Fibroblast of the aortic adventitia (primary cell): ENCODE data around the gene NAGPA. TPM values are rescaled to one million over a fixed set of nuclear protein-coding genes. Genes with fewer than 3 reads are reported as not detected.

Experiments
- DNase-seq: peaks from one replicate; pipeline ENCODE4 v3.0.0-alpha.2; 2010; ENCODE audit warnings: low read depth
- H3K4me3 ChIP-seq: 2 replicates; pipeline ENCODE4 v1.5.1; 2011; ENCODE audit warnings: low read depth, mild to moderate bottlenecking, control low read depth, low read length, moderate library complexity
- CTCF ChIP-seq: IDR thresholded peaks from 2 replicates; pipeline ENCODE4 v1.5.1; 2011; ENCODE audit warnings: mild to moderate bottlenecking, low read length, control low read depth, inconsistent platforms; ENCODE audit not compliant: insufficient read depth
- total RNA-seq: library from RNA; depleted of rRNA; stranded (reverse); fragments of >200 nt; gene quantifications from 2 replicates; pipeline ENCODE4 v1.2.3, GENCODE V29; 2012; ENCODE audit warnings: low replicate concordance

NAGPA gene
- total RNA-seq, 1 donor = 16.8 TPM

GRCh38 chr16:5066511-5066910 lies 32.8 kb upstream of the NAGPA start:
- no peak for TF ChIP-seq CTCF

GRCh38 chr16:5065813-5066212 lies 32.1 kb upstream of the NAGPA start, which contains the start of gene C16orf89:
C16orf89 (minus strand) TSS chr16:5065956; CDS start chr16:5065908, 48 bp downstream.
- H3K4me3 ChIP-seq = no peak within 1 kb of the TSS
- no peak for TF ChIP-seq CTCF
- DNase-seq = no peak

More at GRCh38 chr16:5066511-5066910, 32.8 kb upstream of the NAGPA start:
- no peak for DNase-seq
- H3K4me3 ChIP-seq = no peak overlapping the region

GRCh38 chr16:5065326-5065725 lies 31.6 kb upstream of the NAGPA start:
- TF ChIP-seq CTCF = no peak
- no peak overlapping the region for H3K4me3 ChIP-seq
- no peak for DNase-seq

- TF ChIP-seq CTCF = no peak
- DNase-seq = no peak
- H3K4me3 ChIP-seq = no peak overlapping the region
Observed at GRCh38 chr16:5064915-5065314, 31.2 kb upstream of the NAGPA start.

GRCh38 chr16:5062790-5063765 lies 29.3 kb upstream of the NAGPA start:
- no peak for TF ChIP-seq CTCF
- no peak for DNase-seq

GRCh38 chr16:5062051-5062450 lies 28.3 kb upstream of the NAGPA start:
- no peak for TF ChIP-seq CTCF
- H3K4me3 ChIP-seq = no peak overlapping the region
- no peak for DNase-seq

More at GRCh38 chr16:5062790-5063765, 29.3 kb upstream of the NAGPA start:
- H3K4me3 ChIP-seq = no peak overlapping the region
